Neural cell (in vitro differentiated cells): ENCODE results near the gene SETD9.

ENCODE experiments used
- CTCF ChIP-seq: fragments of 450-650 bp; IDR thresholded peaks from 2 replicates; pipeline ENCODE4 v1.5.1; 2014; ENCODE audit warnings: antibody characterized with exemption, mild to moderate bottlenecking, moderate library complexity; ENCODE audit not compliant: poor library complexity, severe bottlenecking
- POLR2AphosphoS5 ChIP-seq: IDR thresholded peaks from 2 replicates; pipeline ENCODE4 v1.6.1; 2012

- TF ChIP-seq CTCF, result no peak
- no peak for TF ChIP-seq POLR2AphosphoS5
These were observed 10.7 kb downstream of the SETD9 start for GRCh38 chr5:56919942-56920662.
